Measurements from ENCODE around the gene HOXB8. TPM values are rescaled to one million over a fixed set of nuclear protein-coding genes. Genes with fewer than 3 reads are reported as not detected.

Gene HOXB8
- total RNA-seq, 1 donor from 2014 or later, result not detected

DNA sequence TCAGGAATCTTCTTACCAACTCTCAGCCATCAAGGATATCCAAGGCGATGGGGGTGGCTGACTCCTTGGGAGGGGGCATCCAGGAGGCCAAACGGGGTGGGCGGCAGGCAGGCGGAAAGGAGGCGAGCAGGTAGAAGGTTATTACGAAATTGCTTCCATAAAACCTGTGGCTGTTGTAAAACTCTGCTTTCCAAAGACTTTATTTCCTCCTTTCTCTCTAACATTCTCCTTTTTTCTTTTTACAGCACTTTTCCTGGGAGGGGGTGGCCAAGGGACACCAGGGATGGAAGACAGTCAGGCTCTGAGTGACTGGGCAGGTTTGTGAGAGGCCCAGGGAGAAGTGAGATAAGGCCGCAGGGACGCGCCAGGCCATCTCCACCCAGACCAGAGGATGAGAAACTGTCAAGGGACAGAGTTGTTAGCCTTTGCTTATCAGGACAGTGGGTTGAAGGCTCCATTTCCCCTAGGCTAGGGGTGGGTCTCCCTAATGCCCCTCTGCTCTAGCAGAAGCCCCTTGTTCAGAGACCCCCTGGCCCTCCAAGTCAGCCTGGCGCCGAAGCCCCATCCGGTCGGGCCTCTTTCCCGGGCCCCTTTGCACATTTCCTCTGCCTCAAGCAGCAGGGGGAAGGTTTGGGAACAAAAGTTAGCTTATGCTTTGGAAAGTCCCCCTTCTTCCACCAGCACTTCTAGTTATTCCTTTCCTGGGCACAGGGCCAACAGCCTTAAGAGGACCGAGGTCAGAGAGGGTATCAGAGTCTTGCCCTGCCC lies 16.0 kb upstream of the HOXB8 start:
- H3K27me3 ChIP-seq (ENCODE audit: low read depth), result peaks cover 100% of the 10 kb centered on the region
- no peak overlapping the region for H3K27ac ChIP-seq (replicated peaks)

DNA sequence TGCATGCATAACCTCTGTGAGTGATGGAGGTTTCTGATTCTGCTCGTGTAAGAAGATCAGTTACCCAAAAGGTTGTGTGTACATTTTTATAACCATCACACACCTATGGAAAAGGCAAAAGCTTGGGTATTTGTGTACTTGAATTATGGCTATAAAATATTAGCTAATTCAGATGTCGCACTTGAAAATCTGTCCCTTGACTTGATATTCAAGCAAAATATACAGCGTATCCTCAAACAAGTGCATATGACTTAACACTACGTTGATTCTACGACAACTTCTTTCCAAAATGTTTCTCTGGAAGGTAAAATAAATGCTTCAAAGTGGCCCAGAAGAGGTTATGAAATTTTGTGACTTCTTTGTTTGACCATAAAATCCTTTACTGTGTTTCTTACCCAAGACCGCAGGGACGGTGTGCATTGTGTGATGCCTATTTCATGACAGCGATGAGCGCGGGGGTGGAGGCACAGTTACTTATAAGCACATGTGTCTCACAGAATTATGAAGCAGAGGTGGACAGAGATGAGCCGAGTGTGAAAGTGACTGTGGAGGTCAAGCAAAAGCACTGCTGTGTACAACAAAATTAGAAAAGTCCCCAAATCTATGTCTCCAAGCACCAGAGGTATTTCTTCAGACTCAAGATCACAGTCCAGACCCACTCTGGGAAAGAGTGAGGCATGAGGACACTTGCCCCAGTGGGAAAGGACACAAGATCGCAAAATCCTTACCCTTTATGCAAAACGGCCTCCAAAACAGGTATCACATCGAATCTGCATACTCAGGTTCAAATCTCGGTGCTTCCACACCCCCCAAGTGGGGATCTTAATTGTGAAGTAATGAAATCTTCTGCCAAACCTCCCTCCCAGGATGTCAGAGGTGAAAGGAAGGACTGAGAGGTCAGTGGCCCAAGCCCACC lies 15.2 kb upstream of the HOXB8 start:
- TF ChIP-seq, protein P1, sequence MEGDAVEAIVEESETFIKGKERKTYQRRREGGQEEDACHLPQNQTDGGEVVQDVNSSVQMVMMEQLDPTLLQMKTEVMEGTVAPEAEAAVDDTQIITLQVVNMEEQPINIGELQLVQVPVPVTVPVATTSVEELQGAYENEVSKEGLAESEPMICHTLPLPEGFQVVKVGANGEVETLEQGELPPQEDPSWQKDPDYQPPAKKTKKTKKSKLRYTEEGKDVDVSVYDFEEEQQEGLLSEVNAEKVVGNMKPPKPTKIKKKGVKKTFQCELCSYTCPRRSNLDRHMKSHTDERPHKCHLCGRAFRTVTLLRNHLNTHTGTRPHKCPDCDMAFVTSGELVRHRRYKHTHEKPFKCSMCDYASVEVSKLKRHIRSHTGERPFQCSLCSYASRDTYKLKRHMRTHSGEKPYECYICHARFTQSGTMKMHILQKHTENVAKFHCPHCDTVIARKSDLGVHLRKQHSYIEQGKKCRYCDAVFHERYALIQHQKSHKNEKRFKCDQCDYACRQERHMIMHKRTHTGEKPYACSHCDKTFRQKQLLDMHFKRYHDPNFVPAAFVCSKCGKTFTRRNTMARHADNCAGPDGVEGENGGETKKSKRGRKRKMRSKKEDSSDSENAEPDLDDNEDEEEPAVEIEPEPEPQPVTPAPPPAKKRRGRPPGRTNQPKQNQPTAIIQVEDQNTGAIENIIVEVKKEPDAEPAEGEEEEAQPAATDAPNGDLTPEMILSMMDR (IDR thresholded peaks at IDR 0.05; ENCODE audit: borderline replicate concordance), result no peak
- peaks cover 100% of the 10 kb centered on the region for H3K27me3 ChIP-seq (ENCODE audit: low read depth)
- DNase-seq, result no peak
- H3K27ac ChIP-seq (replicated peaks), result no peak overlapping the region
- peaks cover 26% of the 10 kb centered on the region for H3K4me1 ChIP-seq
- no peaks in the 10 kb centered on the region for H3K9me3 ChIP-seq (replicated peaks)
- H3K4me3 ChIP-seq, result no peak overlapping the region
- intact Hi-C loops (cut with micrococcal nuclease), result no loop called here
- no peaks in the 10 kb centered on the region for H3K36me3 ChIP-seq

More for the DNA sequence above, 16.0 kb upstream of the HOXB8 start:
- no peak for DNase-seq
- H3K36me3 ChIP-seq, result no peaks in the 10 kb centered on the region
- no peaks in the 10 kb centered on the region for H3K9me3 ChIP-seq (replicated peaks)
- TF ChIP-seq, protein P1 (IDR thresholded peaks at IDR 0.05; ENCODE audit: borderline replicate concordance), result no peak
- H3K4me1 ChIP-seq, result peaks cover 18% of the 10 kb centered on the region
- intact Hi-C loops (cut with micrococcal nuclease), result no loop called here
- H3K4me3 ChIP-seq, result no peak overlapping the region

DNA sequence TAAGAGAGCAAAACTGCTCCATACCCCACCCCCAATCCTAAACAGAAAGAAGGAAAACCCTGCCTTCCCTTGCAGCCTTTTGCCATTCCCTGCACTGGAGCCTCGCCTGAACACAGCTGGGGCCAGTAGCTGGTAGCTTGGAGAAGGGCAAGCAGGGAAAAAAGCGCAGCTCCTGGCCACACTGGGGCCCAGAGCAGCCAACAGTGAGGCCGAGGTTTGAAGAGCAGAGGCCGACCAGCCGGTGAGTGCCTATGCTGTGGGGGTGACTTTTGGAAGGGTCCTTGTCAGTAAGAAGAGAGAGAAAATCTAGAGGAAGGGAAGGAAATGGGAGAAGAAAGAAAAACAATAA lies 14.3 kb upstream of the HOXB8 start:
- intact Hi-C loops (cut with micrococcal nuclease), result no loop called here
- Histone ChIP-seq H3K27me3 (ENCODE audit: low read depth) (peaks cover 100% of the 10 kb centered on the region), H3K9me3 (replicated peaks) (no peaks in the 10 kb centered on the region), H3K4me1 (peaks cover 33% of the 10 kb centered on the region), H3K36me3 (no peaks in the 10 kb centered on the region), H3K4me3 (no peak overlapping the region), H3K27ac (replicated peaks) (no peak overlapping the region)
- TF ChIP-seq, protein P1 (IDR thresholded peaks at IDR 0.05; ENCODE audit: borderline replicate concordance), result no peak
- DNase-seq, result no peak

DNA sequence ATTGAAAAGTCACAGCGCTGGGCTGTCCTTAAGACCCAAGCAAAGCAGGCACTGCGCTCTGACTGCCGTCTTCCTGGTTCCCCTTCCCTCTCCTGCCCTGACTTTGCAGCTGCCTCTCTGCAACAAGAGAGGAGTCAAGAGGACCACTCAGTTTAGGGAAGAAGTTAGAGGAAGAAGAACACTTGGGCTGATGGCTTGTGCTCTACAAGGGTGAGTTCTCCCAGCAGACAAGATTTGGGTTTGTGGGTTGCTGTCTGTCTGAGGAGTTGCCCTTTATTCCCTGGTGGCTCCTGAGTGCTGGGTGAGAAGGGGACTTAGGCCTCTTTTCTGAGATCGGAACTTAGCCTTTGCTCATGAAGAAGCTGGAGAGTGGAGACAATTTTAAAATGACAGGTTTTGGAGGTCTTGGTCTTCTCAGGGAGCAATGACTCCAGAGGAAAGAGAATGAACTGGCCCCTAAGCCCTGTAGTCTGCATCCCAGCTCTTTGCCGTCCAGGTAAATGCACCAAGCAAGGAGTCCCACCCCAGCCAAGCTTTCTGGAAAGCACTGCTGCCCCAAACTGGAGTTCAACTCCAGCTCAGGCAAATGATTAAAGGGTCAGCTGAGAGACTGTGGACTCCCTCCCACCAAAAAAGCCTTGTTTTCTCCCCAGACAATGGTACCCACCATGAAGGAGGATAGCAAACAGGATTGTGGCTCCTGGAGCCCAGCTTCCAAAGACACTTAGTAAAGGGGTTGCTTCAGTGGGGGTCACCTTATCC lies 13.7 kb upstream of the HOXB8 start:
- intact Hi-C loops (cut with micrococcal nuclease), result no loop called here
- Histone ChIP-seq H3K36me3 (no peaks in the 10 kb centered on the region), H3K4me1 (peaks cover 30% of the 10 kb centered on the region), H3K27me3 (ENCODE audit: low read depth) (peaks cover 100% of the 10 kb centered on the region), H3K4me3 (no peak overlapping the region), H3K9me3 (replicated peaks) (no peaks in the 10 kb centered on the region), H3K27ac (replicated peaks) (no peak overlapping the region)
- DNase-seq, result no peak
- TF ChIP-seq, protein P1 (IDR thresholded peaks at IDR 0.05; ENCODE audit: borderline replicate concordance), result no peak
